Measurements from ENCODE around the gene ACTL6B. TPM values are rescaled to one million over a fixed set of nuclear protein-coding genes. Genes with fewer than 3 reads are reported as not detected.

ACTL6B gene
- total and polyA plus RNA-seq, 9 of the 15 experiments (the other 6 are each of a cell fraction or from before 2014, with no cell fraction given) = not detected

- TF ChIP-seq MCM2 (IDR thresholded peaks at IDR 0.05; ENCODE audit: low read depth) = no peak
- TF ChIP-seq POLR2AphosphoS5 (IDR thresholded peaks at IDR 0.05; ENCODE audit: control insufficient read depth, insufficient read depth, low read depth, low read length) = peak; percentile 33
- no peak for TF ChIP-seq MXI1 (IDR thresholded peaks at IDR 0.05; ENCODE audit: low read depth, low read length)
- TF ChIP-seq RBM17 (IDR thresholded peaks at IDR 0.05; ENCODE audit: borderline replicate concordance, low read depth, low read length) = no peak
- peak; percentile 35 for TF ChIP-seq POLR2B (IDR thresholded peaks at IDR 0.05; ENCODE audit: low read depth, partially characterized antibody)
- TF ChIP-seq CBX8 (IDR thresholded peaks at IDR 0.05; ENCODE audit: borderline replicate concordance, extremely low read depth, low read depth, low read length, poor library complexity, severe bottlenecking) = no peak
- TF ChIP-seq NFATC3 (IDR thresholded peaks at IDR 0.05) = no peak
- no peak for TF ChIP-seq HNRNPL (IDR thresholded peaks at IDR 0.05; ENCODE audit: low read depth, low read length)
- TF ChIP-seq, protein P1, sequence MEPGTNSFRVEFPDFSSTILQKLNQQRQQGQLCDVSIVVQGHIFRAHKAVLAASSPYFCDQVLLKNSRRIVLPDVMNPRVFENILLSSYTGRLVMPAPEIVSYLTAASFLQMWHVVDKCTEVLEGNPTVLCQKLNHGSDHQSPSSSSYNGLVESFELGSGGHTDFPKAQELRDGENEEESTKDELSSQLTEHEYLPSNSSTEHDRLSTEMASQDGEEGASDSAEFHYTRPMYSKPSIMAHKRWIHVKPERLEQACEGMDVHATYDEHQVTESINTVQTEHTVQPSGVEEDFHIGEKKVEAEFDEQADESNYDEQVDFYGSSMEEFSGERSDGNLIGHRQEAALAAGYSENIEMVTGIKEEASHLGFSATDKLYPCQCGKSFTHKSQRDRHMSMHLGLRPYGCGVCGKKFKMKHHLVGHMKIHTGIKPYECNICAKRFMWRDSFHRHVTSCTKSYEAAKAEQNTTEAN (CRISPR knock-in tag; IDR thresholded peaks at IDR 0.05) = no peak
- TF ChIP-seq, protein P2, sequence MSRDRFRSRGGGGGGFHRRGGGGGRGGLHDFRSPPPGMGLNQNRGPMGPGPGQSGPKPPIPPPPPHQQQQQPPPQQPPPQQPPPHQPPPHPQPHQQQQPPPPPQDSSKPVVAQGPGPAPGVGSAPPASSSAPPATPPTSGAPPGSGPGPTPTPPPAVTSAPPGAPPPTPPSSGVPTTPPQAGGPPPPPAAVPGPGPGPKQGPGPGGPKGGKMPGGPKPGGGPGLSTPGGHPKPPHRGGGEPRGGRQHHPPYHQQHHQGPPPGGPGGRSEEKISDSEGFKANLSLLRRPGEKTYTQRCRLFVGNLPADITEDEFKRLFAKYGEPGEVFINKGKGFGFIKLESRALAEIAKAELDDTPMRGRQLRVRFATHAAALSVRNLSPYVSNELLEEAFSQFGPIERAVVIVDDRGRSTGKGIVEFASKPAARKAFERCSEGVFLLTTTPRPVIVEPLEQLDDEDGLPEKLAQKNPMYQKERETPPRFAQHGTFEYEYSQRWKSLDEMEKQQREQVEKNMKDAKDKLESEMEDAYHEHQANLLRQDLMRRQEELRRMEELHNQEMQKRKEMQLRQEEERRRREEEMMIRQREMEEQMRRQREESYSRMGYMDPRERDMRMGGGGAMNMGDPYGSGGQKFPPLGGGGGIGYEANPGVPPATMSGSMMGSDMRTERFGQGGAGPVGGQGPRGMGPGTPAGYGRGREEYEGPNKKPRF (IDR thresholded peaks at IDR 0.05; ENCODE audit: low read depth, low read length) = no peak
- TF ChIP-seq NR4A1 (CRISPR knock-in tag; IDR thresholded peaks at IDR 0.05) = no peak
- no peak for TF ChIP-seq NR4A1 (tag; IDR thresholded peaks at IDR 0.05)
Measured at GRCh38 chr7:100679129-100679926, 23.1 kb upstream of the ACTL6B start (continued).

Data from K562 (cell line).